Measurements from ENCODE around the gene PARD3.

PARD3 gene

GRCh38 chr10:34343764-34344163 lies 471.3 kb downstream of the PARD3 start:
- peak; percentile 37 for DNase-seq (ENCODE audit: low read depth)

GRCh38 chr10:34341473-34341872 lies 473.6 kb downstream of the PARD3 start:
- no peak for DNase-seq (ENCODE audit: low read depth)

- no peak for DNase-seq (ENCODE audit: low read depth)
These were observed 474.2 kb downstream of the PARD3 start for GRCh38 chr10:34340934-34341333.

- no peak for DNase-seq (ENCODE audit: low read depth)
These were observed 475.1 kb downstream of the PARD3 start for GRCh38 chr10:34339816-34340553.

- no peak for DNase-seq (ENCODE audit: low read depth)
These were observed 477.2 kb downstream of the PARD3 start for GRCh38 chr10:34337917-34338316.

- DNase-seq (ENCODE audit: low read depth): no peak
These were observed 479.0 kb downstream of the PARD3 start for GRCh38 chr10:34335960-34336690.

GRCh38 chr10:34334908-34335307 lies 480.2 kb downstream of the PARD3 start:
- no peak for DNase-seq (ENCODE audit: low read depth)

GRCh38 chr10:34333513-34333912 lies 481.6 kb downstream of the PARD3 start:
- DNase-seq (ENCODE audit: low read depth): peak; percentile 66

GRCh38 chr10:34327184-34327583 lies 487.9 kb downstream of the PARD3 start:
- DNase-seq (ENCODE audit: low read depth): no peak

GRCh38 chr10:34323192-34323591 lies 491.9 kb downstream of the PARD3 start:
- DNase-seq (ENCODE audit: low read depth): peak; percentile 7

GRCh38 chr10:34320265-34320664 lies 494.8 kb downstream of the PARD3 start:
- no peak for DNase-seq (ENCODE audit: low read depth)

GRCh38 chr10:34319197-34319846 lies 495.8 kb downstream of the PARD3 start:
- DNase-seq (ENCODE audit: low read depth): peak; percentile 92

GRCh38 chr10:34316154-34316553 lies 498.9 kb downstream of the PARD3 start:
- no peak for DNase-seq (ENCODE audit: low read depth)

GRCh38 chr10:34314457-34314856 lies 500.6 kb downstream of the PARD3 start:
- DNase-seq (ENCODE audit: low read depth): no peak

- no peak for DNase-seq (ENCODE audit: low read depth)
These were observed 501.2 kb downstream of the PARD3 start for GRCh38 chr10:34313888-34314287.

GRCh38 chr10:34313353-34313752 lies 501.7 kb downstream of the PARD3 start:
- peak; percentile 48 for DNase-seq (ENCODE audit: low read depth)

GRCh38 chr10:34311679-34312078 lies 503.4 kb downstream of the PARD3 start:
- no peak for DNase-seq (ENCODE audit: low read depth)

- no peak for DNase-seq (ENCODE audit: low read depth)
These were observed 504.9 kb downstream of the PARD3 start for GRCh38 chr10:34310234-34310633.

- DNase-seq (ENCODE audit: low read depth): no peak
These were observed 509.9 kb downstream of the PARD3 start for GRCh38 chr10:34305189-34305588.

- DNase-seq (ENCODE audit: low read depth): no peak
These were observed 512.1 kb downstream of the PARD3 start for GRCh38 chr10:34303022-34303421.

GRCh38 chr10:34299105-34299611 lies 515.9 kb downstream of the PARD3 start:
- DNase-seq (ENCODE audit: low read depth): peak; percentile 32

- DNase-seq (ENCODE audit: low read depth): no peak
These were observed 516.7 kb downstream of the PARD3 start for GRCh38 chr10:34298346-34298818.
